GM23338 (cell line): ENCODE data around the gene PAPPA2. TPM values are rescaled to one million over a fixed set of nuclear protein-coding genes. Genes with fewer than 3 reads are reported as not detected.

Source experiments
- ATAC-seq: fragments of 200-7000 bp; cut with Tn5 transposase; 3 replicates; pipeline ENCODE4 v1.9.1; 2020
- DNase-seq: peaks from one replicate; pipeline ENCODE4 v3.0.0-alpha.2; 2015; ENCODE audit warnings: low spot score
- H2AFZ ChIP-seq: fragments of 200-600 bp; sonication (generic); 2 replicates; pipeline ENCODE4 v1.8.0; 2016; ENCODE audit warnings: antibody characterized with exemption, mild to moderate bottlenecking, moderate library complexity
- H3F3A ChIP-seq: fragments of 200-600 bp; sonication (generic); replicated peaks from 2 replicates; pipeline ENCODE4 v1.8.0; 2017; ENCODE audit warnings: antibody characterized with exemption, mixed run types, low read depth
- H3K27ac ChIP-seq: fragments of 200-600 bp; sonication (generic); 2 replicates; pipeline ENCODE4 v1.6.1; 2016; ENCODE audit warnings: low read depth
- H3K27me3 ChIP-seq: fragments of 200-600 bp; sonication (generic); 2 replicates; pipeline ENCODE4 v1.8.0; 2016; ENCODE audit warnings: mild to moderate bottlenecking, mixed run types, moderate library complexity; ENCODE audit not compliant: insufficient read depth
- H3K36me3 ChIP-seq: fragments of 200-600 bp; sonication (generic); 2 replicates; pipeline ENCODE4 v1.8.0; 2016; ENCODE audit warnings: mild to moderate bottlenecking; ENCODE audit not compliant: insufficient read depth
- H3K4me1 ChIP-seq: fragments of 200-600 bp; sonication (generic); 2 replicates; pipeline ENCODE4 v1.8.0; 2016; ENCODE audit warnings: mild to moderate bottlenecking, moderate library complexity; ENCODE audit not compliant: insufficient read depth
- H3K4me2 ChIP-seq: fragments of 200-600 bp; sonication (generic); 2 replicates; pipeline ENCODE4 v1.7.1; 2017; ENCODE audit warnings: mixed run types
- H3K4me3 ChIP-seq: fragments of 200-600 bp; sonication (generic); 2 replicates; pipeline ENCODE4 v1.6.1; 2016; ENCODE audit warnings: mixed run types
- H3K79me2 ChIP-seq: fragments of 200-600 bp; sonication (generic); replicated peaks from 2 replicates; pipeline ENCODE4 v1.8.0; 2017; ENCODE audit warnings: mild to moderate bottlenecking; ENCODE audit not compliant: insufficient read depth
- H3K9me2 ChIP-seq: fragments of 200-600 bp; sonication (generic); 2 replicates; pipeline ENCODE4 v1.8.0; 2017; ENCODE audit not compliant: insufficient read depth
- H4K20me1 ChIP-seq: fragments of 200-600 bp; sonication (generic); replicated peaks from 2 replicates; pipeline ENCODE4 v1.8.0; 2017; ENCODE audit warnings: mild to moderate bottlenecking; ENCODE audit not compliant: insufficient read depth
- H3K27ac Mint-ChIP-seq: 2 replicates; pipeline ENCODE4 v1.8.0; 2020; ENCODE audit warnings: inconsistent platforms, mild to moderate bottlenecking, moderate library complexity, mixed read lengths
- H3K27me3 Mint-ChIP-seq: 3 replicates; pipeline ENCODE4 v1.8.0; 2022; ENCODE audit warnings: low read depth, mild to moderate bottlenecking, moderate library complexity, mixed read lengths, inconsistent platforms; ENCODE audit not compliant: insufficient read depth, poor library complexity
- H3K36me3 Mint-ChIP-seq: 3 replicates; pipeline ENCODE4 v1.8.0; 2021; ENCODE audit warnings: low read depth, mild to moderate bottlenecking, inconsistent platforms, moderate library complexity, mixed read lengths
- H3K4me1 Mint-ChIP-seq: 3 replicates; pipeline ENCODE4 v1.8.0; 2020; ENCODE audit warnings: mild to moderate bottlenecking, inconsistent platforms, mixed read lengths
- H3K4me3 Mint-ChIP-seq: 3 replicates; pipeline ENCODE4 v1.8.0; 2021; ENCODE audit warnings: moderate library complexity, mild to moderate bottlenecking, inconsistent platforms, mixed read lengths
- H3K9me3 Mint-ChIP-seq: 3 replicates; pipeline ENCODE4 v1.8.0; 2020; ENCODE audit warnings: moderate library complexity, mild to moderate bottlenecking, inconsistent platforms, mixed read lengths
- EZH2 ChIP-seq: fragments of 200-600 bp; sonication (generic); IDR thresholded peaks from one replicate; pipeline ENCODE4 v1.8.0; 2017; ENCODE audit warnings: antibody characterized with exemption, mild to moderate bottlenecking, low read depth; ENCODE audit not compliant: unreplicated experiment
- EZH2phosphoT487 ChIP-seq: fragments of 200-600 bp; sonication (generic); IDR thresholded peaks from one replicate; pipeline ENCODE4 v1.8.1; 2018; ENCODE audit warnings: antibody characterized with exemption; ENCODE audit not compliant: unreplicated experiment
- JUNB ChIP-seq: IDR thresholded peaks from one replicate; pipeline ENCODE4 v1.6.1; 2016; ENCODE audit warnings: antibody characterized with exemption; ENCODE audit not compliant: unreplicated experiment
- NANOG ChIP-seq: IDR thresholded peaks from 2 replicates; pipeline ENCODE4 v1.6.1; 2016; ENCODE audit warnings: antibody characterized with exemption, borderline replicate concordance
- POLR2AphosphoS5 ChIP-seq: IDR thresholded peaks from 2 replicates; pipeline ENCODE4 v1.6.1; 2016; ENCODE audit warnings: antibody characterized with exemption, low read depth
- STAT1 ChIP-seq: IDR thresholded peaks from one replicate; pipeline ENCODE4 v1.6.1; 2016; ENCODE audit warnings: antibody characterized with exemption; ENCODE audit not compliant: unreplicated experiment
- ZNF114 ChIP-seq: fragments of 250-450 bp; sonication (Bioruptor Pico); IDR thresholded peaks from 2 replicates; pipeline ENCODE4 v1.5.0; 2020; ENCODE audit warnings: mild to moderate bottlenecking, moderate library complexity
- polyA plus RNA-seq: library from polyadenylated mRNA; unstranded; fragments of >200 nt; fragmentation: Nextera tagmentation; extraction: Ambion mirVana; gene quantifications from 2 replicates; pipeline ENCODE4 v1.2.1, GENCODE V29; 2016
- total RNA-seq: library from RNA; depleted of rRNA; stranded (reverse); fragments of >200 nt; shearing (Covaris generic); gene quantifications from 2 replicates; pipeline ENCODE4 v1.2.3, GENCODE V29; 2014
- TF ChIP-seq, protein P1 (sequence below): IDR thresholded peaks from one replicate; pipeline ENCODE4 v1.6.1; 2018; ENCODE audit warnings: antibody characterized with exemption; ENCODE audit not compliant: unreplicated experiment
- TF ChIP-seq, protein P2 (sequence below), 2 experiments: fragments of 200-600 bp in 1 of 2; sonication (generic) in 1 of 2; conservative IDR thresholded peaks; 2 replicates each; pipeline versions ENCODE4 v1.5.1 to v1.6.1; 2016 to 2017; ENCODE audit warnings: antibody characterized with exemption in 2 of 2, low read depth in 2 of 2, mild to moderate bottlenecking in 2 of 2, moderate library complexity in 1 of 2
- TF ChIP-seq, protein P3 (sequence below): IDR thresholded peaks from 2 replicates; pipeline ENCODE4 v1.6.1; 2016; ENCODE audit warnings: antibody characterized with exemption

PAPPA2 gene
- total and polyA plus RNA-seq, 2 experiments from 2014 or later = 1.4 to 1.7 TPM

DNA sequence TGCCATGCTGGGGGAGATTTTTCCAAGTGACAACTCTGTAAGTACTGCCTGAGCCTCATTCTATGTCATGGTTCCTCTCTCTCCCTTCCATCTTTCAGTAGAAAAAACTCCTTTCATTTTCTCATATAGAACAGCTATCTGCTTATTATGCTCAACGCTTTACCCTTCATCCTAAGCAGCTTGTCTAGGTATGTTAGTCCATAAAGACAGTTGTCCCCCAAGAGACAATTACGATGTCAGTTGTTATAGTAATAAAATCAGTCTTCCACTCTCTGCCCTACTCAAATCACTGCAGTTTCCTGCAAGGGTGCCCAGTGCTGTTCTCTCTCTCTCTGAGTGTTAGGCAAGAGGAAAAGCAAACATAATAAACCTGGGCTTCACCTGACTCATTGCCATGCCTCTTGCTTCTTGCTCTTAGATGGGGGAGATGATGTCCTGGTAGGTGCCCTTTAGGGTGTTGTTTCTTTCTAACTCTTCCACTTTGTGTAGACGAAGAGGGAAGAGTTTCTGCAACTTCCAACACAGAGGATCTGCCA, 59.4 kb downstream of the PAPPA2 start (continued):
- TF ChIP-seq, protein P1, sequence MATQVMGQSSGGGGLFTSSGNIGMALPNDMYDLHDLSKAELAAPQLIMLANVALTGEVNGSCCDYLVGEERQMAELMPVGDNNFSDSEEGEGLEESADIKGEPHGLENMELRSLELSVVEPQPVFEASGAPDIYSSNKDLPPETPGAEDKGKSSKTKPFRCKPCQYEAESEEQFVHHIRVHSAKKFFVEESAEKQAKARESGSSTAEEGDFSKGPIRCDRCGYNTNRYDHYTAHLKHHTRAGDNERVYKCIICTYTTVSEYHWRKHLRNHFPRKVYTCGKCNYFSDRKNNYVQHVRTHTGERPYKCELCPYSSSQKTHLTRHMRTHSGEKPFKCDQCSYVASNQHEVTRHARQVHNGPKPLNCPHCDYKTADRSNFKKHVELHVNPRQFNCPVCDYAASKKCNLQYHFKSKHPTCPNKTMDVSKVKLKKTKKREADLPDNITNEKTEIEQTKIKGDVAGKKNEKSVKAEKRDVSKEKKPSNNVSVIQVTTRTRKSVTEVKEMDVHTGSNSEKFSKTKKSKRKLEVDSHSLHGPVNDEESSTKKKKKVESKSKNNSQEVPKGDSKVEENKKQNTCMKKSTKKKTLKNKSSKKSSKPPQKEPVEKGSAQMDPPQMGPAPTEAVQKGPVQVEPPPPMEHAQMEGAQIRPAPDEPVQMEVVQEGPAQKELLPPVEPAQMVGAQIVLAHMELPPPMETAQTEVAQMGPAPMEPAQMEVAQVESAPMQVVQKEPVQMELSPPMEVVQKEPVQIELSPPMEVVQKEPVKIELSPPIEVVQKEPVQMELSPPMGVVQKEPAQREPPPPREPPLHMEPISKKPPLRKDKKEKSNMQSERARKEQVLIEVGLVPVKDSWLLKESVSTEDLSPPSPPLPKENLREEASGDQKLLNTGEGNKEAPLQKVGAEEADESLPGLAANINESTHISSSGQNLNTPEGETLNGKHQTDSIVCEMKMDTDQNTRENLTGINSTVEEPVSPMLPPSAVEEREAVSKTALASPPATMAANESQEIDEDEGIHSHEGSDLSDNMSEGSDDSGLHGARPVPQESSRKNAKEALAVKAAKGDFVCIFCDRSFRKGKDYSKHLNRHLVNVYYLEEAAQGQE = no peak
- TF ChIP-seq EZH2phosphoT487 = no peak
- TF ChIP-seq ZNF114 (CRISPR knock-in tag) = no peak
- TF ChIP-seq POLR2AphosphoS5 = no peak
- no peak for TF ChIP-seq NANOG
- TF ChIP-seq, protein P2, sequence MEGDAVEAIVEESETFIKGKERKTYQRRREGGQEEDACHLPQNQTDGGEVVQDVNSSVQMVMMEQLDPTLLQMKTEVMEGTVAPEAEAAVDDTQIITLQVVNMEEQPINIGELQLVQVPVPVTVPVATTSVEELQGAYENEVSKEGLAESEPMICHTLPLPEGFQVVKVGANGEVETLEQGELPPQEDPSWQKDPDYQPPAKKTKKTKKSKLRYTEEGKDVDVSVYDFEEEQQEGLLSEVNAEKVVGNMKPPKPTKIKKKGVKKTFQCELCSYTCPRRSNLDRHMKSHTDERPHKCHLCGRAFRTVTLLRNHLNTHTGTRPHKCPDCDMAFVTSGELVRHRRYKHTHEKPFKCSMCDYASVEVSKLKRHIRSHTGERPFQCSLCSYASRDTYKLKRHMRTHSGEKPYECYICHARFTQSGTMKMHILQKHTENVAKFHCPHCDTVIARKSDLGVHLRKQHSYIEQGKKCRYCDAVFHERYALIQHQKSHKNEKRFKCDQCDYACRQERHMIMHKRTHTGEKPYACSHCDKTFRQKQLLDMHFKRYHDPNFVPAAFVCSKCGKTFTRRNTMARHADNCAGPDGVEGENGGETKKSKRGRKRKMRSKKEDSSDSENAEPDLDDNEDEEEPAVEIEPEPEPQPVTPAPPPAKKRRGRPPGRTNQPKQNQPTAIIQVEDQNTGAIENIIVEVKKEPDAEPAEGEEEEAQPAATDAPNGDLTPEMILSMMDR (conservative IDR thresholded peaks at IDR 0.05; ENCODE audit: low read depth in 2 of 2) = no peak

DNA sequence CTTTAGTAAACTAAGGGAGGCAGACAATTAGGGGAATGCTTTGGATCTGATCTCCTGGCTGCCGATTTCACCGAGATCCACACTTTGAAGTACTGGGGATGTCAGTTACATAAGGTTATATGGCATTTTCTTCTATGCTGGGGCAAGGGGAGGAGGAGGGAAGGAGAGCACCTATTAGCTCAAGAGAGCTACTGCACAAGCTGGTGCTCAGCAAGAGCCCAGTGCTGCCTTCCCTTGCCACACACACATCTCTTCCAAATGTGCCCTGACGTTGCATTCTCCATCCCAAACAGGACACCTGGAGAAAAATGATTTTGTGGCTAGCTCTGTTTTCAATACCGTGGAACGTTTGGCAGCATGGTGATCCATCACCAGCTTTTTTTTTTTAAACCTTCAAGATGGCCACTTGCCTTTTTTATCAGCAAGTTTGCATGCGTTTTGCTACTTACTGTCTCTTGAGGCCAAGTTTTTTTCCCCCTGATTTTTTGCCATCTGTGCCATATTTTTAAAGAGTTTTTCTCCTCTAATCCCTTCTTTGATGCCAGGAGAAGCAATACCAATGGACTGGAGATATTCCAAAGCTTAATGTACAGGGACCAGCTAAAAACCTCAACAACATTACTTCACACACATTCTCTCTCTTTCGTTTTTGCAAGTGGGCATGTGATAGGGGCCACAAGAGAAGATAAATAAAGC, 66.6 kb downstream of the PAPPA2 start:
- H3K27me3 ChIP-seq = no peaks in the 10 kb centered on the region
- H3K27ac ChIP-seq = no peak overlapping the region
- Mint-ChIP-seq H3K36me3 (no peaks in the 10 kb centered on the region), H3K9me3 (no peaks in the 10 kb centered on the region), H3K27me3 (peaks cover under 1% of the 10 kb centered on the region), H3K4me3 (no peak overlapping the region), H3K27ac (no peak overlapping the region), H3K4me1 (peaks cover 9% of the 10 kb centered on the region)
- H2AFZ ChIP-seq = no peak overlapping the region
- no peaks in the 10 kb centered on the region for H3F3A ChIP-seq
- no peaks in the 10 kb centered on the region for H3K36me3 ChIP-seq
- ATAC-seq (no peak), DNase-seq (no peak)
- peaks cover 21% of the 10 kb centered on the region for H3K9me2 ChIP-seq
- no peak overlapping the region for H3K4me3 ChIP-seq
- no peak overlapping the region for H3K4me2 ChIP-seq
- H4K20me1 ChIP-seq = no peaks in the 10 kb centered on the region
- no peaks in the 10 kb centered on the region; the same call in 1 of the 2 replicates for H3K4me1 ChIP-seq
- H3K79me2 ChIP-seq = no peaks in the 10 kb centered on the region
- TF ChIP-seq ZNF114 (CRISPR knock-in tag) (no peak), EZH2 (no peak), JUNB (no peak), STAT1 (no peak), POLR2AphosphoS5 (no peak), NANOG (no peak)
- TF ChIP-seq, protein P3, sequence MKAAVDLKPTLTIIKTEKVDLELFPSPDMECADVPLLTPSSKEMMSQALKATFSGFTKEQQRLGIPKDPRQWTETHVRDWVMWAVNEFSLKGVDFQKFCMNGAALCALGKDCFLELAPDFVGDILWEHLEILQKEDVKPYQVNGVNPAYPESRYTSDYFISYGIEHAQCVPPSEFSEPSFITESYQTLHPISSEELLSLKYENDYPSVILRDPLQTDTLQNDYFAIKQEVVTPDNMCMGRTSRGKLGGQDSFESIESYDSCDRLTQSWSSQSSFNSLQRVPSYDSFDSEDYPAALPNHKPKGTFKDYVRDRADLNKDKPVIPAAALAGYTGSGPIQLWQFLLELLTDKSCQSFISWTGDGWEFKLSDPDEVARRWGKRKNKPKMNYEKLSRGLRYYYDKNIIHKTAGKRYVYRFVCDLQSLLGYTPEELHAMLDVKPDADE = no peak
- TF ChIP-seq, protein P2 (conservative IDR thresholded peaks at IDR 0.05; ENCODE audit: low read depth in 2 of 2) = no peak
- TF ChIP-seq, protein P1 = no peak
